Stimulated activated CD8-positive, alpha-beta memory T cell treated with anti-CD3 and anti-CD28 coated beads, Interleukin-4, amount 100 ng/mL, for 4 hours (primary cell): ENCODE data around the gene TOP3A.

Experiments
- DNase-seq, 2 donors: peaks; one replicate each; pipeline ENCODE4 v3.0.0-alpha.2; 2020; ENCODE audit warnings: low read depth in 2 of 2, low spot score in 1 of 2

TOP3A gene

GRCh38 chr17:18278867-18279266 lies 35.9 kb downstream of the TOP3A start:
- DNase-seq, result no peak

GRCh38 chr17:18277076-18277475 lies 37.7 kb downstream of the TOP3A start:
- no peak for DNase-seq

GRCh38 chr17:18270046-18270931 lies 44.5 kb downstream of the TOP3A start:
- DNase-seq, result no peak

GRCh38 chr17:18267927-18268711 lies 46.7 kb downstream of the TOP3A start:
- no peak for DNase-seq

GRCh38 chr17:18267366-18267765 lies 47.4 kb downstream of the TOP3A start:
- DNase-seq, result no peak

GRCh38 chr17:18263885-18264682 lies 50.7 kb downstream of the TOP3A start:
- no peak for DNase-seq

GRCh38 chr17:18262641-18263040 lies 52.2 kb downstream of the TOP3A start:
- DNase-seq, result no peak

GRCh38 chr17:18262111-18262510 lies 52.7 kb downstream of the TOP3A start:
- DNase-seq, result no peak

- DNase-seq, result no peak
Observed at GRCh38 chr17:18261659-18262058, 53.1 kb downstream of the TOP3A start.

- no peak for DNase-seq
Observed at GRCh38 chr17:18261146-18261515, 53.7 kb downstream of the TOP3A start.

GRCh38 chr17:18260332-18261145 lies 54.3 kb downstream of the TOP3A start, which contains the start of gene MIEF2:
TSS of gene MIEF2 (plus strand) at chr17:18260662. CDS start at chr17:18262721, 2,059 bp downstream.
- peak; percentile 78 to 86 for DNase-seq

GRCh38 chr17:18259621-18260331 lies 55.0 kb downstream of the TOP3A start:
- no peak for DNase-seq

GRCh38 chr17:18258356-18259038 lies 56.3 kb downstream of the TOP3A start, which contains the start of gene FLII:
TSS of gene FLII (minus strand) at chr17:18258738. CDS start at chr17:18258690, 48 bp downstream.
- no peak for DNase-seq

GRCh38 chr17:18257982-18258355 lies 56.8 kb downstream of the TOP3A start:
- DNase-seq, result no peak

GRCh38 chr17:18257268-18257981 lies 57.4 kb downstream of the TOP3A start:
- DNase-seq, result no peak

- no peak for DNase-seq
Observed at GRCh38 chr17:18256776-18257175, 58.0 kb downstream of the TOP3A start.

- DNase-seq, result no peak
Observed at GRCh38 chr17:18256351-18256750, 58.4 kb downstream of the TOP3A start.

GRCh38 chr17:18254888-18255649 lies 59.7 kb downstream of the TOP3A start:
- DNase-seq, result no peak
